ENCODE measurements around the gene TBC1D1.

DNA sequence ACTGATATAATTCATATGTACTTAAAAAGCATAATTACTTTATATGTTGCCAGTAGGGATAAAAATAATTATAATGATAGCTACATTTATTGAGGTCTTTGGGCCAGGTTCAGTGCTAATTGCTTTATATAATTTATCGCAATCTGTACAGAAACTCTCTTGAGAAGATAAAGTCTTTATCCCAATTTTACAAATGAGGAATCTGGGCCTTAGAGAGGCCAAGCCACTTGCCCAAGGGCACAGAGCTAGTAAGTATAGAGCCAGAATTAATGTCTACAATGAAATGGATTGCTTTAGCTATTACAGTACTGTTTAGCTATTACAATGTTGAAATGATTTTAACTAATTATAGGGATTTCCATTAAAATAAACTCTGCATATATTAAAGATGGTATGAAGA lies 30.6 kb upstream of the TBC1D1 start:
- TF ChIP-seq YY1 (IDR thresholded peaks at IDR 0.05; ENCODE audit: insufficient read depth, insufficient read length) (no peak), ZNF274 (IDR thresholded peaks at IDR 0.05; ENCODE audit: low read depth, low read length) (no peak)
